ENCODE data around the gene ABHD15. TPM values are rescaled to one million over a fixed set of nuclear protein-coding genes. Genes with fewer than 3 reads are reported as not detected.

ABHD15 gene
- total RNA-seq, 4 donors from 2014 or later, result 6.8 to 18.3 (median 11.9) TPM

DNA sequence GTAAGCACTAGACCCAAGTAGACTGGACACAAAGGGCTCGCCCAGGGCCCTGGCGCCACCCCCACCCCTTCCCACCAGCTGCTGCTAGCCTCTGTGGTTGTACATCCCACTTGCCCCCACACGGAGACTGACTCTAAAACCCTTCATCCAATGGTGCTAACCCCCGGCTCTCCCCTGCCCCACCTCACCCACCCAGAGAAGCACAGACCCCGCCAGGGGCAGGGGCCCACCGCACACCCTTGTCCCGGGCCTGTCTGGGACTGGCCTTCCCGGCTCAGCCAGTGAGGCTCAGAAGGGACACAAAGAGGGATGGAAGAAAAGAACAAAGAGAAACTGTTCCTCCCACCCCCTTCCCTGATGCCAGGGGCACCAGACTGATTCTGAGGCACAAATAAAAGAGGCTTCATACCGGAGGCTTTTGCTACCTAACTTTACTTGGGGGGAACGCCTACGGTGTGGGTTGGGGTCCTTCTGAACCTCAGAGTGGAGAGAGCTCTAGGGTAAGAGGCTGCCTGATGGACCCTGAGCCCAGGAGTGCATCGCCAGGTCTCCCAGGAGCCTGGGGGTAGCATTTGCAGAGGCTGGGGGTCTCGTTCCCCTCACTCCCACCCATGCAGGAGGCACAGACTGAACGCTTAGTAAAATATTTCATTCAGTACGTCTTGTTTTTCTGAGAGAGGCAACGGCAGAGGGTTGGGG lies 47.7 kb upstream of the ABHD15 start:
- peak overlapping the region in 3 of 4 donors; percentile 48 to 55 (median 49) for H3K4me3 ChIP-seq
- WGBS, result 74% methylated on average over 13 of the region's 16 CpGs
- H3K27ac ChIP-seq (replicated peaks in 1 of 4), result peak overlapping the region in 2 of 4 donors; percentile 32 to 72

DNA sequence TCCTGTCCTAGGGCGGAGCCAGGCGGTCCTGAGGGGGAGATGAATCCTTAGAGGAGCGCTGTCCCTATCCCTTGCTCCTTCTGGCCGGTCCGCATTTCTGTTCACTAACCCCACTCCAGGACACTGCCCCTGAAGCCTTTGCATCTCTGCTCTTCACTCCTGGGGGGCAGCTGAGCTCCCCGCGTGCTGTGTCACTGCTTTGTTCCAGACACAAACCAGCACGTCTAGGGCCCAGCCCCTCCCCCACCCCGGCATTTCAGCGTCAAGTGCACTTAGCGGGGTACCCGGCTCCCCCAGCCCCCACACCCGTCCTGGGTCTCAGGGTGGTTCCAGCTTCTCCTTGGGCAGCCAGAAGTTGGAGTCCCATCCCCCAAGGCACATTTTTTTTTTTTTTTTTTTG lies 47.0 kb upstream of the ABHD15 start:
- Histone ChIP-seq H3K4me3 (peak overlapping the region; percentile 42 to 57 (median 45)), H3K36me3 (no peaks in the 10 kb centered on the region), H3K9me3 (no peaks in the 10 kb centered on the region), H3K27me3 (peaks cover 0 to under 1% (median 0%) of the 10 kb centered on the region in 4 donors), H3K27ac (replicated peaks in 1 of 4) (peak overlapping the region in 3 of 4 donors; percentile 42 to 70 (median 51)), H3K4me1 (peaks cover 62 to 64% (median 63%) of the 10 kb centered on the region in 4 donors)
- TF ChIP-seq EP300 (IDR thresholded peaks at IDR 0.05) (no peak), POLR2AphosphoS5 (IDR thresholded peaks at IDR 0.05) (no peak), POLR2A (IDR thresholded peaks at IDR 0.05; ENCODE audit: low read depth) (no peak)
- TF ChIP-seq, protein P1, sequence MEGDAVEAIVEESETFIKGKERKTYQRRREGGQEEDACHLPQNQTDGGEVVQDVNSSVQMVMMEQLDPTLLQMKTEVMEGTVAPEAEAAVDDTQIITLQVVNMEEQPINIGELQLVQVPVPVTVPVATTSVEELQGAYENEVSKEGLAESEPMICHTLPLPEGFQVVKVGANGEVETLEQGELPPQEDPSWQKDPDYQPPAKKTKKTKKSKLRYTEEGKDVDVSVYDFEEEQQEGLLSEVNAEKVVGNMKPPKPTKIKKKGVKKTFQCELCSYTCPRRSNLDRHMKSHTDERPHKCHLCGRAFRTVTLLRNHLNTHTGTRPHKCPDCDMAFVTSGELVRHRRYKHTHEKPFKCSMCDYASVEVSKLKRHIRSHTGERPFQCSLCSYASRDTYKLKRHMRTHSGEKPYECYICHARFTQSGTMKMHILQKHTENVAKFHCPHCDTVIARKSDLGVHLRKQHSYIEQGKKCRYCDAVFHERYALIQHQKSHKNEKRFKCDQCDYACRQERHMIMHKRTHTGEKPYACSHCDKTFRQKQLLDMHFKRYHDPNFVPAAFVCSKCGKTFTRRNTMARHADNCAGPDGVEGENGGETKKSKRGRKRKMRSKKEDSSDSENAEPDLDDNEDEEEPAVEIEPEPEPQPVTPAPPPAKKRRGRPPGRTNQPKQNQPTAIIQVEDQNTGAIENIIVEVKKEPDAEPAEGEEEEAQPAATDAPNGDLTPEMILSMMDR (IDR thresholded peaks at IDR 0.05), result no peak
- 35% methylated on average over 11 of the region's 13 CpGs for WGBS
- intact Hi-C loops (cut with DNase I), result loop anchor here (10.0 kb wide), 1 partner anchor 161 kb away; no protein-coding TSS in a partner anchor
- DNase-seq (ENCODE audit: extremely low spot score), result no peak

More for the DNA sequence above, 47.7 kb upstream of the ABHD15 start:
- Histone ChIP-seq H3K4me1 (peaks cover 69 to 71% (median 69%) of the 10 kb centered on the region in 4 donors), H3K9me3 (no peaks in the 10 kb centered on the region), H3K27me3 (peaks cover 0 to 6% (median 0%) of the 10 kb centered on the region in 4 donors), H3K36me3 (no peaks in the 10 kb centered on the region)
- TF ChIP-seq POLR2A (IDR thresholded peaks at IDR 0.05; ENCODE audit: low read depth) (no peak), POLR2AphosphoS5 (IDR thresholded peaks at IDR 0.05) (no peak), EP300 (IDR thresholded peaks at IDR 0.05) (no peak)
- TF ChIP-seq, protein P1 (IDR thresholded peaks at IDR 0.05), result no peak
- intact Hi-C loops (cut with DNase I), result loop anchor here (5.0 to 10.0 kb wide), 2 partner anchors 32 to 160 kb away; no protein-coding TSS in a partner anchor
- DNase-seq (ENCODE audit: extremely low spot score), result no peak

DNA sequence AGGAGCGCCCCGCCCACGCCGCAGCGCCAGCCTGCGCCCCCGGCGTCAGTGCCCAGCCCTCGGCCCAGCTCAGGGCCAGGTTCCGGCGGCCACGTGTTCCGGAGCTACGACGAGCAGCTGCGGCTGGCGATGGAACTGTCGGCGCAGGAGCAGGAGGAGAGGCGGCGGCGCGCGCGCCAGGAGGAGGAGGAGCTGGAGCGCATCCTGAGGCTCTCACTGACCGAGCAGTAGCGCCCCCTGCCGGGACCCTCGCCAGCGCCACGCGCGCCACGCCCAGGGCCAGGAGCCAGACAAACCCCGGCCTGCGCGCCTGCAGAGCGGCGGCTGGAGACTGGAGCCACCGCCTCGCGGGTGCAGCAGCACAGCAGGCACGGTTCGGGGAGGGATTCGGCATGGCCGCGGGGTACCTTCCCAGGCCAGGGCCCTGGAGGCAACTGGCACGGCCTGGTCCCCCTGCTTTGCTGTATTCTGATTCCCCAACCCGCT lies 46.6 kb upstream of the ABHD15 start:
- WGBS, result no CpG with 5 or more reads among the region's 50 CpGs
- peak; percentile 99 for DNase-seq (ENCODE audit: extremely low spot score)
- Histone ChIP-seq H3K36me3 (no peaks in the 10 kb centered on the region), H3K27me3 (no peaks in the 10 kb centered on the region), H3K9me3 (no peaks in the 10 kb centered on the region), H3K4me3 (peak overlapping the region; percentile 42 to 57 (median 45)), H3K27ac (replicated peaks in 1 of 4) (peak overlapping the region; percentile 42 to 70 (median 56)), H3K4me1 (peaks cover 58 to 60% (median 58%) of the 10 kb centered on the region in 4 donors)
- intact Hi-C loops (cut with DNase I), result loop anchor here (10.0 kb wide), 1 partner anchor 161 kb away; no protein-coding TSS in a partner anchor
- TF ChIP-seq EP300 (IDR thresholded peaks at IDR 0.05), result no peak
- TF ChIP-seq, protein P1 (IDR thresholded peaks at IDR 0.05), result peak; percentile 87 to 93 (median 91)
- no peak for TF ChIP-seq POLR2A (IDR thresholded peaks at IDR 0.05; ENCODE audit: low read depth)
- peak; percentile 74 to 82 for TF ChIP-seq POLR2AphosphoS5 (IDR thresholded peaks at IDR 0.05)

DNA sequence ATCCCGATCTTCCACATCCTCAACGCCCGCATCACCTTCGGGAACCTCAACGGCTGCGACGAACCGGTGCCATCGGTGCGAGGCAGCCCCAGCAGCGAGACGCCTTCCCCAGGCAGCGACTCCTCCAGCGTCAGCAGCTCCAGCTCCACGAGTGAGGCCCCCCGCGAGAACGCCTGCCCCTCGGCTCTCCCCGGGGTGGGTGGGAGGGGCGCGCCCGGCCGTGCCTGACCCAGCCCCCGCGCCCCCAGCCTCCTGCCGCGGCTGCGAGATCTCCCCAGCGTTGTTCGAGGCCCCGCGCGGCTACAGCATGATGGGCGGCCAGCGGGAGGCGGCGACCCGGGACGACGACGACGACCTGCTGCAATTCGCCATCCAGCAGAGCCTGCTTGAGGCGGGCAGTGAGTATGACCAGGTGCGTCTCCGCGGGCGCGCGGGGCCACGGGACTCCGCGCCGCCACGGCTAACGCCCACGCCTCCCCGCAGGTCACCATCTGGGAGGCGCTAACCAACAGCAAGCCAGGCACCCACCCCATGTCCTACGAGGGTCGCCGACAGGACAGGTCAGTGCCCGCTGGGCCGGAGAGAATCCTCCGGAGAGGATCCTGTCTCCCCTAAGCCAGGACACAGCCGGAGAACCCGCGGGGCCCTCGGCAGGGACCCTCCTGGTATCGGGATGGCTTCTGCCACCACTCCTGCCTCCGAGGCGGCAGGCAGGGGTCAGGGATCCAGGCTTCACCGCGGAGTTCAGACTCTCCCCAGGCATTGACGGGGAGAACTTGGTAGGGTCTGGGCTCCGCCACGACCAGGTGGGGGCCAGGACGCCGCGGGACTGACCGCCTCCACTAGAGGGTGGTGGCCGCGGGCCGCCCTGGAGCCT lies 45.8 kb upstream of the ABHD15 start:
- Histone ChIP-seq H3K36me3 (peaks cover 0 to 6% (median 0%) of the 10 kb centered on the region in 4 donors), H3K27ac (replicated peaks in 1 of 4) (peak overlapping the region; percentile 42 to 70 (median 56)), H3K4me1 (peaks cover 50 to 52% (median 51%) of the 10 kb centered on the region in 4 donors), H3K9me3 (no peaks in the 10 kb centered on the region), H3K4me3 (peak overlapping the region; percentile 42 to 57 (median 45)), H3K27me3 (no peaks in the 10 kb centered on the region)
- 57% methylated on average over 42 of the region's 85 CpGs for WGBS
- TF ChIP-seq EP300 (IDR thresholded peaks at IDR 0.05) (no peak), POLR2A (IDR thresholded peaks at IDR 0.05; ENCODE audit: low read depth) (no peak), POLR2AphosphoS5 (IDR thresholded peaks at IDR 0.05) (no peak)
- TF ChIP-seq, protein P1 (IDR thresholded peaks at IDR 0.05), result no peak
- intact Hi-C loops (cut with DNase I), result loop anchor here (10.0 kb wide), 1 partner anchor 162 kb away; no protein-coding TSS in a partner anchor
- no peak for DNase-seq (ENCODE audit: extremely low spot score)
